HepG2 (cell line): Measurements from ENCODE around the gene GAREM1. TPM values are rescaled to one million over a fixed set of nuclear protein-coding genes. Genes with fewer than 3 reads are reported as not detected.

ENCODE experiments used
- ATAC-seq: fragments of 200-7000 bp; cut with Tn5 transposase; 3 replicates; pipeline ENCODE4 v1.9.1; 2020; ENCODE audit warnings: mild to moderate bottlenecking, moderate library complexity
- BruUV-seq: library from RNA; stranded (reverse); fragments of 400-500 nt; replicated peaks from 2 replicates; lab custom pipeline; 2021; lab: Mats Ljungman, UMichigan
- CTCF ChIA-PET: fragments of 300-600 bp; formaldehyde crosslinking; extraction: SDS; loops from one replicate; lab custom pipeline; 2021; ENCODE audit warnings: low total read pairs, inconsistent platforms, low intra/inter-chr PET ratio; lab: Yijun Ruan, JAX
- POLR2A ChIA-PET: fragments of 350-600 bp; sonication (Branson Sonifier 250); formaldehyde crosslinking; loops from one replicate; lab custom pipeline; 2020; ENCODE audit warnings: antibody characterized with exemption, inconsistent platforms; lab: Yijun Ruan, JAX
- DNase-seq: peaks from one replicate; pipeline ENCODE4 v3.0.0-alpha.2; 2015; ENCODE audit warnings: low spot score
- FAIRE-seq: peaks from 3 replicates; lab custom pipeline; 2011; peaks lifted over from hg19 to GRCh38; lab: Jason Lieb, UNC
- H2AFZ ChIP-seq: one replicate; pipeline ENCODE4 v1.6.1; 2011; ENCODE audit warnings: low read length, inconsistent platforms
- H3K27ac ChIP-seq: fragments of 300-600 bp; 3 replicates; pipeline ENCODE4 v1.8.0; 2011; ENCODE audit warnings: mixed run types, mild to moderate bottlenecking, mixed read lengths, low read length, inconsistent platforms; ENCODE audit not compliant: insufficient read depth; ENCODE audit errors: extremely low read length
- H3K27me3 ChIP-seq, 2 experiments: fragments of 200-600 bp in 1 of 2; 2 replicates in 1 of 2; 3 replicates in 1 of 2; pipeline versions ENCODE4 v1.6.0 to v1.8.0; 2011; ENCODE audit warnings: low read length in 2 of 2, mild to moderate bottlenecking in 2 of 2, moderate library complexity in 2 of 2, inconsistent platforms in 1 of 2; ENCODE audit not compliant: insufficient read depth in 2 of 2, control insufficient read depth in 1 of 2
- H3K36me3 ChIP-seq, 2 experiments: fragments of 200-600 bp in 1 of 2; replicated peaks in 1 of 2; 2 replicates in 1 of 2; 3 replicates in 1 of 2; pipeline versions ENCODE4 v1.5.1 to v1.8.0; 2011; ENCODE audit warnings: low read length in 2 of 2, inconsistent platforms in 1 of 2; ENCODE audit not compliant: insufficient read depth in 2 of 2, control insufficient read depth in 1 of 2
- H3K4me1 ChIP-seq: 2 replicates; pipeline ENCODE4 v1.5.1; 2012; ENCODE audit warnings: low read length, inconsistent platforms; ENCODE audit not compliant: insufficient read depth
- H3K4me2 ChIP-seq: 2 replicates; pipeline ENCODE4 v1.6.0; 2011; ENCODE audit warnings: low read depth, low read length, inconsistent platforms
- H3K4me3 ChIP-seq, 3 experiments: fragments of 200-600 bp in 1 of 3; sonication (generic), shearing (Covaris generic) in 1 of 3; replicated peaks in 1 of 3; 2 replicates each; pipeline ENCODE4 v1.5.1; 2011 to 2016; ENCODE audit warnings: low read length in 3 of 3, inconsistent platforms in 2 of 3, low read depth in 2 of 3, mild to moderate bottlenecking in 2 of 3, control low read depth in 1 of 3, mixed read lengths in 1 of 3; ENCODE audit not compliant: insufficient read depth in 1 of 3
- H3K79me2 ChIP-seq: one replicate; pipeline ENCODE4 v1.6.1; 2011; ENCODE audit warnings: low read length, inconsistent platforms; ENCODE audit not compliant: insufficient read depth
- H3K9ac ChIP-seq: 2 replicates; pipeline ENCODE4 v1.6.0; 2011; ENCODE audit warnings: mild to moderate bottlenecking, low read depth, low read length, inconsistent platforms; ENCODE audit not compliant: insufficient read depth
- H3K9me3 ChIP-seq: 2 replicates; pipeline ENCODE4 v1.5.1; 2012; ENCODE audit warnings: mild to moderate bottlenecking, low read length
- H4K20me1 ChIP-seq: 2 replicates; pipeline ENCODE4 v1.6.0; 2011; ENCODE audit warnings: inconsistent platforms, mild to moderate bottlenecking, low read length, moderate library complexity; ENCODE audit not compliant: insufficient read depth
- E2F1 ChIP-seq: sonication (generic); formaldehyde crosslinking; IDR thresholded peaks from 2 replicates; pipeline ENCODE4 v1.5.0; 2020; ENCODE audit warnings: missing genetic modification reagents
- IKZF4 ChIP-seq: sonication (generic); formaldehyde crosslinking; IDR thresholded peaks from 2 replicates; pipeline ENCODE4 v1.5.1; 2020; ENCODE audit warnings: borderline replicate concordance, mild to moderate bottlenecking, low read depth, missing genetic modification reagents; ENCODE audit errors: not compliant biosample characterization
- MYPOP ChIP-seq: sonication (generic); formaldehyde crosslinking; IDR thresholded peaks from 2 replicates; pipeline ENCODE4 v1.8.1; 2023; ENCODE audit warnings: mild to moderate bottlenecking, moderate library complexity, missing genetic modification reagents
- PBX2 ChIP-seq: IDR thresholded peaks from 2 replicates; pipeline ENCODE4 v1.6.1; 2016; ENCODE audit warnings: control low read depth
- POLR2G ChIP-seq: fragments of 200-400 bp; formaldehyde crosslinking; IDR thresholded peaks from 2 replicates; pipeline ENCODE4 v1.6.1; 2018; ENCODE audit warnings: mild to moderate bottlenecking, low read depth, low read length, moderate library complexity
- RELA ChIP-seq: sonication (generic); formaldehyde crosslinking; IDR thresholded peaks from 2 replicates; pipeline ENCODE4 v1.4.0; 2020; ENCODE audit warnings: missing genetic modification reagents
- ZBTB4 ChIP-seq: sonication (generic); formaldehyde crosslinking; IDR thresholded peaks from 2 replicates; pipeline ENCODE4 v1.4.0; 2020; ENCODE audit warnings: missing genetic modification reagents, mild to moderate bottlenecking, borderline replicate concordance
- ZHX2 ChIP-seq, 2 experiments: sonication (generic) in 1 of 2; formaldehyde crosslinking in 1 of 2; IDR thresholded peaks; 2 replicates each; pipeline versions ENCODE4 v1.6.1 to v1.9.0; 2014 to 2022; ENCODE audit warnings: antibody characterized with exemption in 1 of 2, borderline replicate concordance in 1 of 2, inconsistent platforms in 1 of 2, low read depth in 1 of 2, missing genetic modification reagents in 1 of 2
- ZNF12 ChIP-seq: sonication (generic); formaldehyde crosslinking; IDR thresholded peaks from 2 replicates; pipeline ENCODE4 v1.5.0; 2020; ENCODE audit warnings: missing genetic modification reagents
- ZNF550 ChIP-seq: sonication (generic); formaldehyde crosslinking; IDR thresholded peaks from 2 replicates; pipeline ENCODE4 v1.4.0; 2020; ENCODE audit warnings: mild to moderate bottlenecking, missing genetic modification reagents, borderline replicate concordance
- WGBS: methylation state at CpG from one replicate; pipeline ENCODE4 v1.1.6; 2017; ENCODE audit warnings: low lambda C conversion rate; 5-methylcytosine and 5-hydroxymethylcytosine counted together
- in situ Hi-C: cut with HindIII; loops from 2 replicates; pipeline ENCODE4 v1.10.0; 2017; ENCODE audit warnings: low pct_unique_long_range_greater_than_20kb; ENCODE audit not compliant: extremely low pct_ligation_motif_present
- intact Hi-C: fragments of 100-400 bp; cut with micrococcal nuclease; formaldehyde crosslinking; loops from one replicate; pipeline ENCODE4 v1.10.0; 2022; ENCODE audit not compliant: unreplicated experiment
- polyA plus RNA-seq, 8 experiments: library from polyadenylated mRNA; depleted of rRNA in 3 of 8; stranded (reverse) in 7 of 8; unstranded in 1 of 8; fragments of >200 nt; fragmentation: Illumina TruSeq in 4 of 8; extraction: Trizol in 4 of 8; gene quantifications; 2 replicates each; pipeline versions ENCODE4 v1.2.1 to v1.2.3, GENCODE V29; 2011 to 2016; ENCODE audit warnings: low read depth in 4 of 8, missing spikeins in 1 of 8, mixed read lengths in 1 of 8; ENCODE audit not compliant: insufficient read depth in 1 of 8
- total RNA-seq, 5 experiments: library from RNA; depleted of rRNA; stranded (reverse); fragments of >200 nt; fragmentation: Illumina TruSeq; extraction: Trizol; gene quantifications; 2 replicates each; pipeline ENCODE4 v1.2.3, GENCODE V29; 2016; ENCODE audit warnings: low read depth in 1 of 5

The GAREM1 gene
- total and polyA plus RNA-seq, 2 of the 13 experiments (the other 11 are each of a cell fraction or from before 2014, with no cell fraction given): 2.5 to 2.9 TPM

- no peaks in the 10 kb centered on the region for H3K27me3 ChIP-seq
- ATAC-seq: no peak
- H3K27ac ChIP-seq: no peak overlapping the region
- no peak for FAIRE-seq
- in situ Hi-C loops: no loop called here
- 98% methylated on average over 2 of the region's 2 CpGs for WGBS
- no peak overlapping the region for H3K4me2 ChIP-seq
- no peak overlapping the region for H2AFZ ChIP-seq
- H3K36me3 ChIP-seq: no peaks in the 10 kb centered on the region
- no TSS peak for BruUV-seq
- ChIA-PET POLR2A (no interaction called here), CTCF (interaction anchor here (1.1 to 1.4 kb wide), 2 partner anchors 110 to 150 kb away, joined by 3 to 5 read pairs; no protein-coding TSS in a partner anchor)
- intact Hi-C loops: no loop called here
- H4K20me1 ChIP-seq: 0 out of 2 replicates have a peak, but pooled peaks cover 2% of the 10 kb centered on the region
- peaks cover 14% of the 10 kb centered on the region for H3K4me1 ChIP-seq
- H3K79me2 ChIP-seq: no peaks in the 10 kb centered on the region
- no peak for DNase-seq
- H3K9me3 ChIP-seq: no peaks in the 10 kb centered on the region
- no peak overlapping the region for H3K4me3 ChIP-seq
- no peak overlapping the region for H3K9ac ChIP-seq
- TF ChIP-seq RELA (CRISPR knock-in tag): no peak
- TF ChIP-seq ZBTB4 (CRISPR knock-in tag): no peak
- TF ChIP-seq POLR2G: no peak
- no peak for TF ChIP-seq IKZF4 (CRISPR knock-in tag)
- TF ChIP-seq ZNF12: no peak
- no peak for TF ChIP-seq MYPOP (CRISPR knock-in tag)
- TF ChIP-seq ZNF550 (CRISPR knock-in tag): no peak
- no peak for TF ChIP-seq E2F1 (CRISPR knock-in tag)
- no peak for TF ChIP-seq PBX2 (CRISPR knock-in tag)
- TF ChIP-seq ZHX2 (IDR thresholded peaks at IDR 0.05; ENCODE audit: low read depth): no peak
- no peak for TF ChIP-seq ZHX2 (CRISPR knock-in tag; IDR thresholded peaks at IDR 0.05; ENCODE audit: borderline replicate concordance)
Observed at GRCh38 chr18:32439241-32439640, 31.4 kb downstream of the GAREM1 start.
